SK-N-SH treated with all-trans-retinoic acid at 6 μM for 48 hours (cell line): ENCODE results near the gene SMOC1.

Experiments used
- ATAC-seq: fragments of 200-7000 bp; cut with Tn5 transposase; 3 replicates; pipeline ENCODE4 v1.9.1; 2020; ENCODE audit warnings: mild to moderate bottlenecking, moderate library complexity
- BACH2 ChIP-seq: fragments of 250-450 bp; sonication (Bioruptor Pico); IDR thresholded peaks from 2 replicates; pipeline ENCODE4 v1.9.0; 2021; ENCODE audit warnings: mild to moderate bottlenecking, borderline replicate concordance
- CREB5 ChIP-seq: fragments of 250-450 bp; sonication (Bioruptor Pico); IDR thresholded peaks from 2 replicates; pipeline ENCODE4 v1.5.1; 2020; ENCODE audit warnings: low read depth, mild to moderate bottlenecking, moderate library complexity
- CSDC2 ChIP-seq: fragments of 250-450 bp; sonication (Bioruptor Pico); IDR thresholded peaks from 2 replicates; pipeline ENCODE4 v1.5.0; 2020; ENCODE audit warnings: mild to moderate bottlenecking, moderate library complexity
- CSRNP3 ChIP-seq: fragments of 250-450 bp; sonication (Bioruptor Pico); IDR thresholded peaks from 2 replicates; pipeline ENCODE4 v1.5.1; 2021; ENCODE audit warnings: mild to moderate bottlenecking, moderate library complexity
- ESRRG ChIP-seq: fragments of 250-450 bp; sonication (Bioruptor Pico); IDR thresholded peaks from 2 replicates; pipeline ENCODE4 v1.6.1; 2021; ENCODE audit warnings: mild to moderate bottlenecking
- GLIS3 ChIP-seq: fragments of 250-450 bp; sonication (Bioruptor Pico); IDR thresholded peaks from 2 replicates; pipeline ENCODE4 v1.5.0; 2020; ENCODE audit warnings: mild to moderate bottlenecking, moderate library complexity
- PATZ1 ChIP-seq: fragments of 250-450 bp; sonication (Bioruptor Pico); IDR thresholded peaks from 2 replicates; pipeline ENCODE4 v1.8.0; 2020; ENCODE audit warnings: mild to moderate bottlenecking, moderate library complexity, borderline replicate concordance
- POU6F1 ChIP-seq: fragments of 250-450 bp; sonication (Bioruptor Pico); IDR thresholded peaks from 2 replicates; pipeline ENCODE4 v1.8.0; 2021; ENCODE audit warnings: low read depth, mild to moderate bottlenecking, moderate library complexity, borderline replicate concordance
- PPARA ChIP-seq: fragments of 250-450 bp; sonication (Bioruptor Pico); IDR thresholded peaks from 2 replicates; pipeline ENCODE4 v1.5.0; 2020; ENCODE audit warnings: mild to moderate bottlenecking, borderline replicate concordance
- RARB ChIP-seq: fragments of 250-450 bp; sonication (Bioruptor Pico); IDR thresholded peaks from 2 replicates; pipeline ENCODE4 v1.8.0; 2021; ENCODE audit warnings: mild to moderate bottlenecking, moderate library complexity
- SNAI2 ChIP-seq: fragments of 250-450 bp; sonication (Bioruptor Pico); IDR thresholded peaks from 2 replicates; pipeline ENCODE4 v1.5.0; 2020; ENCODE audit warnings: mild to moderate bottlenecking, moderate library complexity
- TCF4 ChIP-seq: fragments of 250-450 bp; sonication (Bioruptor Pico); IDR thresholded peaks from 2 replicates; pipeline ENCODE4 v1.8.0; 2021; ENCODE audit warnings: mild to moderate bottlenecking, moderate library complexity, borderline replicate concordance
- TOX ChIP-seq: fragments of 250-450 bp; sonication (Bioruptor Pico); IDR thresholded peaks from 2 replicates; pipeline ENCODE4 v1.8.0; 2021; ENCODE audit warnings: mild to moderate bottlenecking, moderate library complexity, borderline replicate concordance
- ZFP3 ChIP-seq: fragments of 250-450 bp; sonication (Bioruptor Pico); IDR thresholded peaks from 2 replicates; pipeline ENCODE4 v1.5.0; 2020; ENCODE audit warnings: mild to moderate bottlenecking, moderate library complexity
- ZNF565 ChIP-seq: fragments of 450-650 bp; formaldehyde crosslinking; conservative IDR thresholded peaks from 2 replicates; pipeline ENCODE4 v1.5.0; 2020; ENCODE audit warnings: low read depth, mild to moderate bottlenecking, moderate library complexity
- ZNF70 ChIP-seq: fragments of 450-650 bp; formaldehyde crosslinking; IDR thresholded peaks from 2 replicates; pipeline ENCODE4 v1.5.0; 2020; ENCODE audit warnings: mild to moderate bottlenecking, moderate library complexity

The SMOC1 gene

GRCh38 chr14:70029296-70030132, 150.3 kb downstream of the SMOC1 start:
- no peak for ATAC-seq
- TF ChIP-seq ZFP3 (no peak), ZNF565 (CRISPR knock-in tag) (no peak), POU6F1 (no peak), ESRRG (CRISPR knock-in tag) (no peak), ZNF70 (no peak)

- ATAC-seq: no peak
- TF ChIP-seq TCF4 (CRISPR knock-in tag): no peak
These were observed 152.8 kb downstream of the SMOC1 start for GRCh38 chr14:70032016-70032415.

GRCh38 chr14:70032447-70032846, 153.2 kb downstream of the SMOC1 start:
- TF ChIP-seq POU6F1: no peak
- TF ChIP-seq GLIS3 (CRISPR knock-in tag): no peak
- TF ChIP-seq PATZ1 (CRISPR knock-in tag): no peak
- no peak for TF ChIP-seq RARB (CRISPR knock-in tag)
- no peak for TF ChIP-seq ESRRG (CRISPR knock-in tag)
- ATAC-seq: no peak

- no peak for ATAC-seq
These were observed 153.9 kb downstream of the SMOC1 start for GRCh38 chr14:70033116-70033515.

GRCh38 chr14:70033561-70033960, 154.3 kb downstream of the SMOC1 start:
- no peak for ATAC-seq
- TF ChIP-seq POU6F1: no peak
- TF ChIP-seq CREB5 (CRISPR knock-in tag): no peak
- no peak for TF ChIP-seq SNAI2 (CRISPR knock-in tag)
- TF ChIP-seq CSRNP3 (CRISPR knock-in tag): no peak
- TF ChIP-seq ZNF70: no peak
- no peak for TF ChIP-seq GLIS3 (CRISPR knock-in tag)
- no peak for TF ChIP-seq RARB (CRISPR knock-in tag)
- no peak for TF ChIP-seq TCF4 (CRISPR knock-in tag)
- TF ChIP-seq PPARA (CRISPR knock-in tag): no peak
- no peak for TF ChIP-seq BACH2
- TF ChIP-seq CSDC2: no peak

More at GRCh38 chr14:70033116-70033515, 153.9 kb downstream of the SMOC1 start:
- TF ChIP-seq ESRRG (CRISPR knock-in tag) (no peak), TOX (CRISPR knock-in tag) (no peak), PATZ1 (CRISPR knock-in tag) (no peak)
